Measurements from ENCODE around the gene ZP1.

- TF ChIP-seq POLR2A (IDR thresholded peaks at IDR 0.05; ENCODE audit: low read depth) (no peak), EP300 (IDR thresholded peaks at IDR 0.05) (no peak)
Observed at GRCh38 chr11:60875366-60876167, 8.2 kb downstream of the ZP1 start.

Data from esophagus muscularis mucosa (tissue), 2 donors.